DMS79 (cell line): Measurements from ENCODE around the gene ARIH2.
A peak's percentile ranks its signal among the peaks of the same experiment; 100 is the strongest.
"Not testable (repeated sequence)": the region's sequence is repeated elsewhere in the genome, so short reads cannot be mapped to it uniquely, and the experiment has no call there.

Experiments used
- DNase-seq: peaks from one replicate; lab custom pipeline; 2025; lab: John Stamatoyannopoulos, UW

The ARIH2 gene

GRCh38 chr3:48918388-48919214, at the start of gene ARIH2:
Gene ARIH2 (plus strand): TSS chr3:48918842. CDS start chr3:48927559, 8,717 bp downstream.
- peak; percentile 50 for DNase-seq

GRCh38 chr3:48877671-48878070, 41.0 kb upstream of the ARIH2 start:
- DNase-seq, result no peak

DNA sequence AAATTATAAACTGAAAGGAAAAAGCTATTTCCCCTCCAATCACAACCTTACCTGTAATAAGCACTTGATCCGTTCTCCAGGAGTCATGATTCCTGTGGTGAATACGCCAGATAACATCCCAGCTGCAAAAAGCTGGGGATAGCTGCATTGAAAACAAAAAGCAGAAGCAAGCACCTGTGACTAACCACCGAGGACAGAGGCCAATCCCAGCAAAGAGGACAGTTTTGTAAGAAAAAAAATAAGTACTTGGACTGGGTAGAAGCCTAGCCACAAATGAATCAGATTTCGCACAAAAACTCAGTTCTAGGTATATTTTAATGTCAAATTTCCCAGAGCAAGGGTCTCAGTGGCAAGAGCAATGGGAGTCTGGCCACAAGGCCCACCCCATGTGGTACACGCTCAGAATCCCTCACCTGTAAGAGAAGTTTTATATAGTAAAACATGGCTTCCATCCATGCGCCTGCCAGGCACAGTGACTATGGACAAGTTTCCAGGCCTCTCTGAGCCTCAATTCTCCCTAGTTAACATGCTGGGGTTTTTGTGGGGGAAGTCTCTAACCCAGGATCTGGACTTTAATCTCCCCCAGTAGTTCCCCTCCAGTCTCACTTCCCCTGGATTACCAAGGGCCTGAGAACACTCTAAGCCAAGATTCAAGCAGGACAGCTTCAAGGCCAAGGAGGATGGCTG, 39.2 kb upstream of the ARIH2 start:
- DNase-seq, result no peak

DNA sequence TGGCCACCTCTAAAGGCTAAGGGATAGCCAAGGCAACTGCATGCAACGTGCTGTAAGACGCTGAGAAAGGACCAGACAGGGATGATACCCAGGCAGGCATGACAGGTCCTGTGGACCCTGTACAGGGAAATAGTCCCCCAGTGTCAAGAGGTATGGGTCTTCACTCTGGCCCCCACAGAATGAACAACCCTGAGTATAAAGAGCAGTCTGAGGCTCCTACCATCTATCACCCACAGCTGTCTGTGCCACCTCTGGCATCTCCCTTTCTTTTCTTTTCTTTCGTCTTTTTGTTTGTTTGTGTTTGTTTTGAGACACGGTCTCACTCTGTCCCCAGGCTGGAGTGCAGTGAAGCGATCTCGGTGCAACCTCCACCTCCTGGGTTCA, 38.7 kb upstream of the ARIH2 start:
- no peak for DNase-seq

- DNase-seq, result no peak
Measured at GRCh38 chr3:48881006-48881405, 37.6 kb upstream of the ARIH2 start.

DNA sequence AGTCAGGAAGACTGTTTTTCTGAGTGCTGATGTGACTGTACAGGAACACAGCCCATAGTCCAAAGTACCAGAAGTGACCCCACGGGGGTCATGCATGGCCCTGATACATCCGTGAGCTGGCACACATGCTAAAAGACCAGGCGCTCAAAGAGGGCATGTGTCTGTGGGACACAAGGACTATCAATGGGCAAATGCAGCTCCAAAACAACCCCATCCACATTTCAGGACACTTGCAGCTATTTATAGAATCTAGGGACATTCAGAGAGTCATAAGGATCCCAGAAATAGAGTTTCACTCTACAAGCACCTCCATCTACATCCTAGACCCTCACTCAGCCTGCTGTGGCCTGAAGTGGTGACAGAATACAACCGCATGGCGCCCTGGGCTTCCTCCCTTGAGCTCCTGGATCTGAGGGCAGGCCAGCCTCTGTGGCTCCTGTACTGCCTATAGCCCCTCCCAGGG, 37.0 kb upstream of the ARIH2 start:
- no peak for DNase-seq

DNA sequence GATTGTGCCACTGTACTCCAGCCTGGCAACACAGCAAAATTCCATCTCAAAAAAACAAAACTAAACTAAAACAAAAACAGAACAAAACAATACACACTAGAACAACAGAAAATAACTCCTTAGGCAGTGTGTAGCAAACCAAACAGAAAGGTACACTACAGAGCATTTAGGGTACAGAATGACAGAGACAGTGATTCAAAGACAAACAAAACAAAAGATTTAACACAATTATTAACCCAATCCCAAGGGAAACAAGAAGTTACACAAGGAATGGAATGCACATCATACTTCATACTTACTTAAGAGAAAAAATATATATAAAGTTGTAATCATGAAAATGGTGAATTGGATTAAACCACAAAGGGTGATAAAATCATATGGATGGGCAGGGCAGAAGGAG, 32.9 kb upstream of the ARIH2 start:
- no peak for DNase-seq

DNA sequence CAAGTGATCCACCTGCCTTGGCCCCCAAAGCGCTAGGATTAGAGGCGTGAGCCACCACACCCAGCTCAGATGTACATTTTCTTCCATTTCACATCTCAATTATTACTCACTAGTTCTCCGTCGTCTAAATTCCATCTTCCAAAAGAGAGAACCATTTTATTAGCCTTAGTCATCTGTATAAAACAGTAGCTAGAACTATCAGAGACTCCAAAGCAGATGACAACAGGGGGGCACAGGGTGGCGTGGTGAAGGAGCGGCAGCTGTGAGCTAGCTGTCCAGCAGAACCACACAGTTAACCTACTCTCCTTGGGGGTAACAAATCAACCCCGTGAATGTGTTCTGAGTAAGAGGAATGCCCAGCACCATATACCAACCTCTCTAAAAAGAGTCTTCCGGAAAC, 27.0 kb upstream of the ARIH2 start:
- no peak for DNase-seq

- no peak for DNase-seq
Measured at GRCh38 chr3:48894516-48894915, 24.1 kb upstream of the ARIH2 start.

- no peak for DNase-seq
Measured at GRCh38 chr3:48896936-48897335, 21.7 kb upstream of the ARIH2 start.

GRCh38 chr3:48897460-48898376, 20.9 kb upstream of the ARIH2 start:
- DNase-seq, result no peak

GRCh38 chr3:48898383-48899234, 20.0 kb upstream of the ARIH2 start, which contains the start of gene SLC25A20:
Gene SLC25A20 (minus strand): TSS chr3:48898882. CDS start chr3:48898794, 88 bp downstream.
- DNase-seq, result peak; percentile 33

GRCh38 chr3:48899273-48899672, 19.4 kb upstream of the ARIH2 start:
- DNase-seq, result no peak

DNA sequence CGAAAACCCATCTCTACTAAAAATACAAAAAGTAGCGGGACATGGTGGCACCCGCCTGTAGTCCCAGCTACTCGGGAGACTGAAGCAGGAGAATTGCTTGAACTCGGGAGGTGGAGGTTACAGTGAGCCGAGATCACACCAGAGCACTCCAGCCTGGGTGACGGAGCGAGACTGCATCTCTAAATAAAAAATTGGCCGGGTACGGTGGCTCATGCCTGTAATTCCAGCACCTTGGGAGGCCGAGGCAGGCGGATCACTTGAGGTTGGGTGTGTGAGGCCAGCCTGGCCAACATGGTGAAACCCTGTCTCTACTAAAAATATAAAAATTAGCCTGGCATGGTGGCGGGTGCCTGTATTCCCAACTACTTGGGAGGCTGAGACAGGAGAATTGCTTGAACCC, 11.6 kb upstream of the ARIH2 start:
- DNase-seq, result not testable (repeated sequence)

DNA sequence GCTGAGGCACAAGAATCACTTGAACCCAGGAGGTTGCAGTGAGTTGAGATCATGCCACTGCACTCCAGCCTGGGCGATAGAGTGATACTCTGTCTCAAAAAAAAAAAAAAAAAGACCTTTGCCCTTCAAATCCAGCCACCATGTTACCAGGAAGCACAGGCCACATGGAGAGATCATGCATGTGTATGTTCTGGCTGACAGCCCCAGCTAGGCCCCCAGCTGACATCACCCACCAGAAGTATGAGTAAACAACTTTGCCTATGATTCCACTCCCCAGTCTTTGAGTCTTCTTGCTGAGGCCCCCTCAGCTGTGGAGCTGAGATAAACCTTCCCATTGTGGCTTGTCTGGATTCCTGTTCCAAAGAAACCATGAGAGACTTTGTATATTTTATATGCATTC, 3.3 kb upstream of the ARIH2 start:
- DNase-seq, result no peak

DNA sequence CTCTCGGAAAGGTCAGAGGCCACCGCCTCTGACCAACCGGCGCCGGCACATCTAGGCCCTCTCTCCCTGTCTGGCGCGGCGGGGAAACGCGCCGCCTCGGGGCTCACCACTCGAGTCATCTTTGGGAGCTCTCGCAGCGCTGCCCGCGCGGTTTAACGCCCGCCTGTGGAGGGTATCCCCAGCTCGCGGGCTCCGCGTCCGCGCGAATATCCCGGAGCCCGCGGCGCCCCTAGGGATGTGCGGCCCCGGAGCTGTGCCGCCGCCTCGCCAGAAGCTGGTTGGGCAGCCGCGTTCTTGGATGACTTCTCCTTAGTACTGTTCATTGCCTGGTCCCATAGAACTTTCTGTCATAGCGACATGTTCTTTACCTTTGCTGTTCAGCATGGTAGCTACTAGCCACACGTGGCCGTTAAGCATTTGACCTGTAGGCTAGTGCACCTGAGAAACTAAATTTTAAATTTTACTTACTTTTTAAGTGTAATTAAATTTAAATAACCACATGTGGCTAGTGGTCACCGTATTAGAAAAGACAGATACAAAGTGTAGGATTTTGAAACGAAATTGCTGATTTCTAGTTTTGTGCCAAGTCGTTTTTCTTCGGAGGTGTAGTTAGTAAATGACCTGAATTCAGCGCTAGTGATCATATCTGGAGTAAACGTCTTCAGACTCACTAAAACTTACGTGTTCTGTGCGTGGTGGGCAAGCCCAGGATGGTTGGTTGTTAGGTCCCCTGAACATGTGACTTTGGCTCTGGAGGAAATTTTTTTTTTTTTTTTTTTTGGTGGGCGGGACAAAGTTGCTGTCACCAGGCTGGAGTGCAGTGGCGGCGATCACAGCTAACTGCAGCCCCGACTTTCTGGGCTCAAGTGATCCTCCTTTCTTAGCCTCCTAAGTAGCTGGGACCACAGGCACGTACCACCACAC, 835 bp downstream of the ARIH2 start:
- DNase-seq, result no peak

- DNase-seq, result no peak
Measured at GRCh38 chr3:48926425-48927392, 8.1 kb downstream of the ARIH2 start.

- DNase-seq, result no peak
Measured at GRCh38 chr3:48927928-48928327, 9.3 kb downstream of the ARIH2 start.

- DNase-seq, result no peak
Measured at GRCh38 chr3:48928679-48929078, 10.0 kb downstream of the ARIH2 start.
